HG03520 (cell line): ENCODE results near the gene NFASC.

Source experiments
- ATAC-seq: cut with Tn5 transposase; IDR thresholded peaks from one replicate; pipeline ENCODE4 v1.9.1; 2021; ENCODE audit warnings: mild to moderate bottlenecking, moderate library complexity; ENCODE audit not compliant: unreplicated experiment

NFASC gene

GRCh38 chr1:204958317-204959307 is 88.0 kb downstream of the NFASC start:
- ATAC-seq = no peak

DNA sequence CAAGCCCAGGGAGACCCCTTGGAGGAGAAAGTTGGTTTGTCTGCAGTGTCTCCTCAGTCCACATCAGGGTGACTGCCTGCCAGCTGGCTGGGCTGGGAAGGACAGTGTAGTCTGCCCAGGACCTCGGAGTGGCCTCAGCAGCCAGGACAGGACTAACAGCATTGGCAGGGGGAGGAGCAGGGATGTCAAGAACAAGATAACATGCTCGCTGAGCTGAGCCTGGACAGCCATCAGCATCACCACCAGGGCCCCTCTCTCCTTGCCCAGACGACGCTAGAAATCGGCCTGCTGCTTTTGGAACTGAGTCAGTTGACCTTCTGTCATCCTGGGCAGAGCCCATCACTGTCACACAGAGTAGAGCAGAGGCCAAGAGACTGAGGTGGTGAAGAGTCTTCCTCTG is 88.7 kb downstream of the NFASC start:
- no peak for ATAC-seq

GRCh38 chr1:204959836-204960235 is 89.2 kb downstream of the NFASC start:
- no peak for ATAC-seq

DNA sequence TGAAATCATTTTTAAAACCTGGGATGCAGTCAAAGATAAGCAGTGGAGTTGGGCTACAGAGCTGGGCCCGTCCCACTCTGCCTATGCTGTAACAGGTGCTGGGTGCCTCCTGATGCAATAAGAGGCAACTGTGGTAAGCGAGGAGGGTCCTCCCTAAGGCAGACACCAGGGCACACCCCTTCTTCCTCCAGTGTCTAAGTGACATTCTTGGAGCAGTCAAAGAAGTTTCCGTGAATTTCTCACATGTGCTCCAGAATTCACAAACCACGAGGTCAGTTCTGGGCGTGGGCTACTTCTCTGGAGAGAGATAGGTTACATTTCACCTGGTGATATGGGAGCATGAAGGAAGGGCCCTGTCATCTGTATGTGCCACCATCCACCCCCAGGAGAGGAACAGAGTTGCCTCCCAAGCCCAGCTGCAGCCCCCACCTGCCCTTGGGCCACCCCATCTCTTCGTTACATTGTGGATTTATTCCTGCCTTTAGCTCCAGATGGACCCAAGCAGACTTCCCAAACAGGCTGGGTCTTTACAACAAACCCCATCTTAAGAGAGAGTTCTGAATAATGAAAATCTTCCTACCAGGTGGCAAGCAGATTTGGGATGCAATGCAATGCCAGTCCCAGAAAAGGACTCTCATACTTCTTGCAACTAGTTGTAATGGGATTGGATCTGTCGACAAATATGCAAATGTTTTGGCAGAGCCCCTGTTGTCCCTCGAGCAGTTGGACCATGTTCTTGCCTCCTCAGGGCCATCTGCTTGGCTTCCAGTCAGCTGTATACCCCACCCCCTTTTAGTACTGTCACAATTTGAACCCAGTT is 89.9 kb downstream of the NFASC start:
- ATAC-seq = no peak

DNA sequence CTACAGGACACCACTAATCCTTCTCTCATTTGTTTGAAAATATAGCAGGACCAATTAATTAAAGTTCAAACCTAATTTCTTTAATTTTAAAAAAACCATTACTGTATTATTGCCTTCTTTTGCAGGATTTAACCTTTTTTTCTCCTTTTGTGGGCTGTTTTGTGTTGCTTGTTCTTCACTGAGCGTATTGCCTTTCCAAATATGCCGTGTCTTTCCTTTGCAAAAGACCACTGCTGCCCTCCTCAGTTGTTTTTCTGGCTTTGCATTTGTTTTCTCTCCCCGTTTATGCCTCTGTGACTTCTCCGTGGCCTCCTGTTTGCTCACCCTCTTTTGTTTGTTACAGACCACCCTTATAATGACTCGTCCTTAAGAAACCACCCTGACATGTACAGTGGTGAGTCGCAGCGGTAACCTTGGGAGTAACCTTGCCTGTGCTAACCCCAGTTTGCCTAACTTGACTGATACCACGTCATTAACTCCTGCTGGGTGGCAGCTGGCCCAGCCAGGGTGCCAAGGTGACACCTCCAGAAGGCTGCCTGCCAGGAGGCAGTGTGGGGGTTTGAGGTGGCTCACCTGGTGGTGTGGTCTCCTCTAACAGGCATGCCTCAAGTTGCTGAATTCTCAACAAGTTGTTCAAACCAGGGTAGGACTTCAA is 91.2 kb downstream of the NFASC start:
- no peak for ATAC-seq

DNA sequence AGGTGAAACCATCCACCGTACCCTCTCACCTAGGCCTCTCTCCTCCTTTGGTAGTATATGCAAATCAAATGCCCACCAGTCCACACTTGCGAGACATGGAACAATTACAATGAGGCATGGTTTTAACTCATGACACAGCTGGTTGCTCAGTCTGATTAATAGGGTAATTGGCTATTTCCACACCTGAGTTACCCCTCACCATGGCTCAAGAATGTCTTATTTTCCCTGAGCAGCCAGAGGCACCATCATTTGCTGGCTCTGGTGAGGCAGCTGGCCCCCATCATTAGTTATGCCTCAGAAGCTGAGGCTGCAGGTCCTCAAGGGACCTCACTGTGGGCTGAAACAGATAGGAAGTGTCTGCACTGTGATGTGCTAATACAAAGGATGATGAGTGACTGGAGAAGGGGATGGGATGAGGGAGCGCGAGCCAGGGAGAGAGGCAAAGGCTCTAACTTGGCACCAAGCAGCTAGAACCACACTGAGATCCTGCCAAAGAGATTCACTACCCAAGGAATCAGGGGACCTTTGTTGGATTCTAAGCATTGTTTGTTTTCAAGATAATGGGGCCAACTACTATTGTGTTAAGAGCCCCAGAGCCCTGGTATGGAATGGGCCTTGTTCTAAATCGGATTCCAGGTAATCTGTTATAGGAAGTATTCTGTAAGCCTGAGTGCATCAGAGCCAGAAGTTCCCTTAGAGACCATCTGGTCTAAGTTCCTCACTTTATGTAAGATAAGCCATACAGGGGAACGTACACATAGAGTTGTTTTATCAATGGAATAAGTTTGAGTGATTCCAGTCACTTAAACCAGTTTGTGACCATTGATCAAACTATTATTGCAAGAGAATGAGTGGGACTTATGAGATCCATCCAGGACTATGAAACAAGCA is 92.3 kb downstream of the NFASC start:
- ATAC-seq = no peak

- ATAC-seq = no peak
These were observed 96.8 kb downstream of the NFASC start for GRCh38 chr1:204967451-204967850.

DNA sequence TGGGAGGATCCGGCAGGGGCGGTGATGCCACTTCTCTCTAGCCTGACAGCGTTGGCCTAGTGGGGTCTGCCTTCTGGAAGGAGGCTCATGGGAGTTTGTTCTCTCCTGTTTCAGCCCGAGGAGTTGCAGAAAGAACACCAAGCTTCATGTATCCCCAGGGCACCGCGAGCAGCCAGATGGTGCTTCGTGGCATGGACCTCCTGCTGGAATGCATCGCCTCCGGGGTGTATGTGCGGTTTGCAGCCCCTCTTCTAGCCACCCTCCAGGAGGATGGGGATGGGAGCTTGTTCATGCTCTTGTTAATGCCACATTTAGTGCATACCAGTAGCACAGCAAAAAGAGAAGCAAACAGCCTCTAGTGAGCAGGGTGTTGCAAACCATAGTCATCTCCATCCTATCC is 97.5 kb downstream of the NFASC start:
- ATAC-seq = no peak

GRCh38 chr1:204968951-204969350 is 98.3 kb downstream of the NFASC start:
- no peak for ATAC-seq

- ATAC-seq = no peak
These were observed 100.3 kb downstream of the NFASC start for GRCh38 chr1:204970937-204971336.

GRCh38 chr1:204971517-204972336 is 101.1 kb downstream of the NFASC start:
- ATAC-seq = no peak

DNA sequence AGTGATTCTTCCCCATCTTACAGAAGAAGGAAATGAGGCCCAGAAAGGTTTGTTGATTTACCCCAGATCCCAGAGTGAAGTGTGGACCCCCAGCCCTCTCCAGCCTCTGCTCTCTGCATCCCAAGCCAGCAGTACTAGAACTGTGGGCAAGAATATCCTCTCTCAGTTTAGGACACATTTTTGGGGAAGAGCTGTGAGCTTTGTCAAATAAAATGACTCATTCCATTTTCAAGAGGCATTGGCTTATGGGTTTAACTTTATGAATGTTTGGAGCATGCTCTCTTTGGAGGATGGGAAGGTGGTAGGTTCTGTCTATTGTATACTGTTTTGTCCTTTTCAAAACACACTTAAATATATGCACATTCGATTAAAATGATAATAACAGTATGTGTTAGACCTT is 101.8 kb downstream of the NFASC start:
- ATAC-seq = no peak

DNA sequence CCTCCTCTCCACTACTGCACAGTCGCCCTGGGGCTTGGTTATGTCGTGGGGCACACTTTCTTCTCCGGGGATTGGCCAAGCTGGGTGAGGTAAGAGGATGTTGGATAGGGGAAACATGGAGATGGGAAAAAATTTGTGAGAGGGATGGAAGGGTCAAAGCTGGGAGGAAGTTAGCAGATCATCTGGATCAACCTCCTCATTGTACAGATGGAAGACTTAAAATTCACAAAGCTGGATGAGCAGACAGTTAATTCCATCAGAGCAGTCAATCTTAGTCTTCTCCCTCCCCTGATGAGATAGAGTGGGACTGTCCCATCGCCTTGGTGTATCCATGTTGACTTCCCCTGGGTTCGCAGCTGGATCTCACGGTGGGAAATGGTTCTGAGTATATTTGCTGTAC is 102.8 kb downstream of the NFASC start:
- no peak for ATAC-seq

- no peak for ATAC-seq
These were observed 103.7 kb downstream of the NFASC start for GRCh38 chr1:204974327-204974726.

DNA sequence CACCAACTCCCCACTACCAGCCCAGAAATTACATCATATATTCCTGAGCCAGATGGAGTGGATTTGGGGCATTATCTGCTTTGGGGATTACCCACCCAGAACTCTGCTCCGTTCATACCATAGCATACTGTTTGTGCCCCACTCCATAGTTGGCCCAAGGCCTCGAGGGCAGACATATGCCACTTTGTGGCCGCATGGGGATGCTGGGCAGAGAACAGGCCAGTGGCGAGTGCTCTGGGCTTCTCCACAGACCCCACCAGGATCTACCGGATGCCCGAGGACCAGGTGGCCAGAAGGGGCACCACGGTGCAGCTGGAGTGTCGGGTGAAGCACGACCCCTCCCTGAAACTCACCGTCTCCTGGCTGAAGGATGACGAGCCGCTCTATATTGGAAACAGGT is 104.4 kb downstream of the NFASC start:
- ATAC-seq = no peak

GRCh38 chr1:204975568-204976235 is 105.0 kb downstream of the NFASC start:
- ATAC-seq = no peak

- ATAC-seq = no peak
These were observed 106.0 kb downstream of the NFASC start for GRCh38 chr1:204976646-204977045.

DNA sequence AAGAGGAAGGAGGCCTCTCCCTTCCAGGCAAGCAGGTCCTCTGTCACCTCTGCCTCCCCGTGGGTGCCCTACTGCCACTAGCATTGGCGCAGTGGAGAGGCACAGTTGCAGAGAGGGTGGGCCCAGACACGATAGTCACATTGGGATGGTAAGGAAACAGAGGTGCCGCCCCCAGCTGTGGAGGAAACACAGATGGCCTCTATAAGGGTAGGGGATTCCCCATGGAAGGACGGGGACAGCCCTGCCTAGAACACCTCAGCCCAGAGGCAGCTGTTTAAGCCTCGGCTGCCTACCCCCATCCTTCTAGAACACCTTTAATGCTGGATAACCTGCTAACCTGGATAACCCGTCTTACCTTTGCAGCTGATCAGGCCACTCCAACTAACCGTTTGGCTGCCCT is 106.7 kb downstream of the NFASC start:
- no peak for ATAC-seq

DNA sequence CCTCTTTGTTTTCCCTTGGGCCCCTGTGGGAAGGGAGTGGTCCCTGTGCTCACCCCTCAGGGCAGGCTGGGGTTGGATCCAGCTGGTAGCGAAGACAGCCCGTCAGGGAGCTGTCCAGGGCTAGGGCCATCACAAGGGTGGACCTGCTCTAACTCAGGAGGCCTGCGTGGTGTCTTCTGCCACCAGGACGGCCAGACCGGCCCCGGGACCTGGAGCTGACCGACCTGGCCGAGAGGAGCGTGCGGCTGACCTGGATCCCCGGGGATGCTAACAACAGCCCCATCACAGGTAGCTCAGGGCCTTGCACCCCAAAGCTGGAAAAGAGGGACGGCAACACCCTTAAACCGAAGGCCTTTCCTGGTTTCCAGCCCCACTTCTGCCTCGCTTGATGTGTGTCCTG is 108.1 kb downstream of the NFASC start:
- ATAC-seq = no peak
